Tibial nerve (tissue), 4 donors: ENCODE data around the gene PTPRK. TPM values are rescaled to one million over a fixed set of nuclear protein-coding genes. Genes with fewer than 3 reads are reported as not detected.

Experiments
- DNase-seq, 2 donors: peaks; one replicate each; pipeline ENCODE4 v3.0.0-alpha.2; 2019; ENCODE audit warnings: low spot score in 2 of 2
- H3K27ac ChIP-seq, 4 donors: fragments of 200-600 bp; sonication (generic) in 3 of 4; one replicate each; pipeline ENCODE4 v1.5.1; 2017 to 2019; ENCODE audit warnings: mild to moderate bottlenecking in 1 of 4
- H3K27me3 ChIP-seq, 2 donors: fragments of 200-600 bp; sonication (generic) in 1 of 2; one replicate each; pipeline versions ENCODE4 v1.5.1 to v1.6.0; 2017 to 2019
- H3K36me3 ChIP-seq, 3 donors: fragments of 200-600 bp; sonication (generic); one replicate each; pipeline ENCODE4 v1.5.1; 2018 to 2019
- H3K4me1 ChIP-seq, 4 donors: fragments of 200-600 bp; sonication (generic) in 3 of 4; one replicate each; pipeline ENCODE4 v1.5.1; 2017 to 2019
- H3K4me3 ChIP-seq, 4 donors: fragments of 200-600 bp; sonication (generic) in 3 of 4; one replicate each; pipeline ENCODE4 v1.5.1; 2017 to 2019; ENCODE audit warnings: mild to moderate bottlenecking in 1 of 4, moderate library complexity in 1 of 4
- H3K9me3 ChIP-seq, 4 donors: fragments of 200-600 bp; sonication (generic) in 3 of 4; one replicate each; pipeline ENCODE4 v1.5.1; 2017 to 2019
- CTCF ChIP-seq, 5 experiments: fragments of 200-600 bp in 3 of 5; fragments of 450-650 bp in 2 of 5; sonication (generic) in 3 of 5; IDR thresholded peaks; one replicate each; pipeline ENCODE4 v1.5.1; 2016 to 2019; ENCODE audit warnings: antibody characterized with exemption in 5 of 5, mild to moderate bottlenecking in 3 of 5, moderate library complexity in 2 of 5
- EP300 ChIP-seq, 2 donors: sonication (generic); formaldehyde crosslinking; IDR thresholded peaks; one replicate each; pipeline ENCODE4 v1.6.1; 2017; ENCODE audit warnings: antibody characterized with exemption in 2 of 2, mild to moderate bottlenecking in 1 of 2
- POLR2A ChIP-seq, 2 donors: fragments of 450-650 bp; IDR thresholded peaks; one replicate each; pipeline ENCODE4 v1.6.1; 2017; ENCODE audit warnings: antibody characterized with exemption in 2 of 2, mild to moderate bottlenecking in 2 of 2, moderate library complexity in 2 of 2
- WGBS, 2 donors: methylation state at CpG; one replicate each; pipeline ENCODE4 v1.1.5; 2018; 5-methylcytosine and 5-hydroxymethylcytosine counted together
- total RNA-seq, 4 donors: library from RNA; depleted of rRNA; stranded (reverse); fragments of >200 nt; gene quantifications; one replicate each; pipeline ENCODE4 v1.1.0, GENCODE V29; 2016

The PTPRK gene
- total RNA-seq, 4 donors from 2014 or later, result 17.4 to 26.1 (median 21.2) TPM

DNA sequence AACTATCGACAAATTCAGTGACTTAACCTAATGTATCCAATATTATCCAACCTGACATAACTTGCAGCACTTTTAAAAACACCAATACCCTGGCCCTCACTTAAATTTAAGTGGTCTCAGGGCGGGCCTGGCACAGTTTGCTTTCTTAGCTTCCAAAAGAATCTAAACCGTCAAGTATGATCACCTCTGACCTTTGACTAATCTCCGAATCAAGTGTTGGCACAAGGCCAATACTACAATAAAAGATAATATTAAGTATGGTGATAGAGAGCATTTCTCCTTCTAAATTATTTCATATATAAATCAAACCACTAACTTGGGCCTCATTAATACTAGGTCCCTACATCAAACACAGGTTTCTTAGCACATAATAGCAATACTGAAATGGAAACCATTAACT is 153.0 kb downstream of the PTPRK start:
- no peak for DNase-seq
- H3K4me1 ChIP-seq, result peaks cover 0 to 9% (median 5%) of the 10 kb centered on the region in 4 donors
- no peaks in the 10 kb centered on the region for H3K36me3 ChIP-seq
- no peak overlapping the region for H3K4me3 ChIP-seq
- WGBS, 2 donors, result 54 to 57% methylated on average over 4 of the region's 4 CpGs
- no peaks in the 10 kb centered on the region for H3K9me3 ChIP-seq
- H3K27ac ChIP-seq, result no peak overlapping the region
- TF ChIP-seq POLR2A (IDR thresholded peaks at IDR 0.05), result no peak
- TF ChIP-seq CTCF (IDR thresholded peaks at IDR 0.05), result no peak
- no peak for TF ChIP-seq EP300 (IDR thresholded peaks at IDR 0.05)
- H3K27me3 ChIP-seq, result no peaks in the 10 kb centered on the region

DNA sequence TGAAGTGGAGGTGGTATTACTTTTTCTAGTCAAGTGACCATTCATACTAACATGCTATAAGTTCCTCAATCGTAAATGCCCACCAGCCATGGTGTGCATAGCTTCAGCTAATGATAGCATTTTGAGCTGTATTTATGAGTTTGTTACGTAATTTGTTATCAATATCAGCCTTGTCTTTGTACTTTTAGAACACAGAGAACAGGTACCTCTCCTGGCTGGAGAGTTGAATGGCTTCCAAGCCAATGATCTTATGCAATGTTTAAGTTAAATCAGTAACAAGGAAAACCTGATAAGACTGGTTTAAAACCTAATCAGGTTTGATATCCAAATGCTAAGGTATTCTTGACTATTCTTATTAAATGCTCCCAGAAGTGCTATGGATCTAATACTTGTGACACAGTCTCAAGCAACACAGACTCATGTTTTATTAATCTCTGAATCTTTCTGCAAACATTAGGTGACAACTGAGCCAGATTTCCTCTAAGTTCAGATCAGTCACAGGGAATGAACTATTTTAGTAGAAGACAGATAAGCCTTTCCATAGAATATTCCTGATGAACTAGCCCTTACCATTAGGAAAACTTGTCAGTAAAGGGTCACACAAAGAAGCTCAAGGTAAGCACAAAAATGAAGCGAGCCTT is 154.8 kb downstream of the PTPRK start:
- 90 to 92% methylated on average over 3 of the region's 3 CpGs for WGBS, 2 donors
- no peak for TF ChIP-seq CTCF (IDR thresholded peaks at IDR 0.05)
- no peak for TF ChIP-seq EP300 (IDR thresholded peaks at IDR 0.05)
- no peak for TF ChIP-seq POLR2A (IDR thresholded peaks at IDR 0.05)
- DNase-seq, result no peak
- Histone ChIP-seq H3K36me3 (no peaks in the 10 kb centered on the region), H3K27ac (no peak overlapping the region), H3K27me3 (no peaks in the 10 kb centered on the region), H3K9me3 (no peaks in the 10 kb centered on the region), H3K4me3 (no peak overlapping the region), H3K4me1 (peaks cover 0 to 9% (median 5%) of the 10 kb centered on the region in 4 donors)

- H3K9me3 ChIP-seq, result no peaks in the 10 kb centered on the region
- H3K4me3 ChIP-seq, result no peak overlapping the region
- TF ChIP-seq EP300 (IDR thresholded peaks at IDR 0.05) (no peak), CTCF (IDR thresholded peaks at IDR 0.05) (no peak), POLR2A (IDR thresholded peaks at IDR 0.05) (no peak)
- peaks cover 0 to 9% (median 5%) of the 10 kb centered on the region in 4 donors for H3K4me1 ChIP-seq
- no peaks in the 10 kb centered on the region for H3K27me3 ChIP-seq
- no peak for DNase-seq
- no peaks in the 10 kb centered on the region for H3K36me3 ChIP-seq
- 87 to 91% methylated on average over 3 of the region's 3 CpGs for WGBS, 2 donors
- H3K27ac ChIP-seq, result no peak overlapping the region
These were observed 155.5 kb downstream of the PTPRK start for GRCh38 chr6:128364766-128365519.

DNA sequence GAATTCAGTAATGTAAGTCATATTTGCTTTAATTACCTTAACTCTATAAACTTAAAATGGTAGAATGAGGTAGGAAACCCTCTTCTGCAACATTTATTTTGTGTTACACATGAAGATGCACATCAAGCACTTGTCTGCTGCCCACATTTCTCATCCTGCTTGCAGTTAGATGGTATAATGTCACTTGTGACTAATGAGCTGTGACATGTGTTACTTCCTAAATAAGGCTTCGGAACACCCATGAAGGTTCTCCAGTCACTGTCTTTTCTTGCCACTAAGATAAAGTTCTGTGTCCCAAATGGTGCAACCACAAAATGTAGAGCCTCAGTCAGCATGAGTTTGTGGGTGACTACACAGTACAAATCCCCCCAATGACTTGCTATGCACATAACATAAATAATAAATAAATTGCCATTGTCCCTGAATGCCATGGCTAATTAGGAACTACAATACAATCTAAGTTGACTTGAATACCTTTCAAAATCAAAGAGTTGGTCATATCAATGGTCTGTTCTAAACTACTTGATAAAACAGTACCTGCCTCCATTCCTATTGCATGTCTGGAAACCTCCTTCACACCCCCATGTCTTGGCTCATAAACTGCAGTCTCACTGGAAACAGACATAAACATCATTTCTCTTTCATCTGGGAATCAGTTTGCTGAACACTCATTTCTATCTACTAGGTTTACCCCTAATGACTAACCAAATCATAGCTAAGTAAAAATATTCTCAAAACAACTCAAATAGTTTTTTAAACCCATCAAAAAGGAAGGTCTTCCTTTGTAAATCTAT is 157.2 kb downstream of the PTPRK start:
- no peak for DNase-seq

More for the DNA sequence above, 157.2 kb downstream of the PTPRK start:
- Histone ChIP-seq H3K27ac (no peak overlapping the region), H3K36me3 (no peaks in the 10 kb centered on the region), H3K9me3 (no peaks in the 10 kb centered on the region), H3K27me3 (no peaks in the 10 kb centered on the region), H3K4me1 (peaks cover 0 to 5% (median 0%) of the 10 kb centered on the region in 4 donors), H3K4me3 (no peak overlapping the region)
- 93 to 100% methylated on average over 1 of the region's 1 CpG for WGBS, 2 donors
- TF ChIP-seq CTCF (IDR thresholded peaks at IDR 0.05) (no peak), EP300 (IDR thresholded peaks at IDR 0.05) (no peak), POLR2A (IDR thresholded peaks at IDR 0.05) (no peak)
